ENCODE results near the gene NTRK2.
A peak's percentile ranks its signal among the peaks of the same experiment; 100 is the strongest.

NTRK2 gene

DNA sequence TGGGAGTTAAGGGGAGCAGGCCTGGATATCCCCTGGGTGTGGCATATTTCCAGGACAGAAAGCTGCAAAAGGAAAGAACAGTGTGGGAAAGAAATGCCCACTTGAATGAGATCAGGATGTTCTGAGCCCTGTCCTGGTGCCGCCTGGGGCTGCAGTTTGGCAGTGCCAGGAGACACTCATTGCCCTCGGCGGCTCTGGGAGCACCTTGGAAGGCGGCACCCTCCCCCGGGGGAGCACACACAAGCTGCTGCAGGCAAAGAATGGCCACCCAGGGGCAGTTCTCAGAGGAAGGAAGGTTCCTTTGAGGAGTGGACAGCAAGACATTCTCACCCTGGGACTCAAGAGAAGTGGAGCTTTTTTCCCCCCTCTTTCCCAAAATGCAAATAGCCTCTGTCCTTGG is 305.3 kb downstream of the NTRK2 start:
- H3K27ac ChIP-seq: no peak overlapping the region
- TF ChIP-seq, protein P1, sequence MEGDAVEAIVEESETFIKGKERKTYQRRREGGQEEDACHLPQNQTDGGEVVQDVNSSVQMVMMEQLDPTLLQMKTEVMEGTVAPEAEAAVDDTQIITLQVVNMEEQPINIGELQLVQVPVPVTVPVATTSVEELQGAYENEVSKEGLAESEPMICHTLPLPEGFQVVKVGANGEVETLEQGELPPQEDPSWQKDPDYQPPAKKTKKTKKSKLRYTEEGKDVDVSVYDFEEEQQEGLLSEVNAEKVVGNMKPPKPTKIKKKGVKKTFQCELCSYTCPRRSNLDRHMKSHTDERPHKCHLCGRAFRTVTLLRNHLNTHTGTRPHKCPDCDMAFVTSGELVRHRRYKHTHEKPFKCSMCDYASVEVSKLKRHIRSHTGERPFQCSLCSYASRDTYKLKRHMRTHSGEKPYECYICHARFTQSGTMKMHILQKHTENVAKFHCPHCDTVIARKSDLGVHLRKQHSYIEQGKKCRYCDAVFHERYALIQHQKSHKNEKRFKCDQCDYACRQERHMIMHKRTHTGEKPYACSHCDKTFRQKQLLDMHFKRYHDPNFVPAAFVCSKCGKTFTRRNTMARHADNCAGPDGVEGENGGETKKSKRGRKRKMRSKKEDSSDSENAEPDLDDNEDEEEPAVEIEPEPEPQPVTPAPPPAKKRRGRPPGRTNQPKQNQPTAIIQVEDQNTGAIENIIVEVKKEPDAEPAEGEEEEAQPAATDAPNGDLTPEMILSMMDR (conservative IDR thresholded peaks at IDR 0.05): no peak

DNA sequence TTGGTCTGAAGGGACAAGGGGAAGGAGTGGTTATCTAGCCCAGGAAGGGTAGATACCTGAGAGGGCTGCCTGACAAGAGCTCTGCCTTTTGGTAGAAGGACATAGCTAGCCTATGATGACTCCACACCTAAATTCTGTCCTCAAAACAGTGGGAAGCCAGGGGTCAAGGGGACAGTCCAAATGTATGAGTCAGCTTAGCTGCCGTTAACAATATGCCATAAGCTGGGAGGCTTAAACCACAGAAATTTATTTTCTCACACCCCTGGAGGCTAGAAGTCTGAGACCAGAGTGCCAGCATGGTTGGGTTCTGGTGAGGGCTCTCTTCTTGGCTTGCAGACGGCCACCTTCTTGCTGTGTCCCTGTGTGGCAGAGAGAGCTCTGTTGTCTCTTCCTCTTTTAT is 306.4 kb downstream of the NTRK2 start:
- TF ChIP-seq, protein P1 (conservative IDR thresholded peaks at IDR 0.05): no peak
- no peak overlapping the region for H3K27ac ChIP-seq

DNA sequence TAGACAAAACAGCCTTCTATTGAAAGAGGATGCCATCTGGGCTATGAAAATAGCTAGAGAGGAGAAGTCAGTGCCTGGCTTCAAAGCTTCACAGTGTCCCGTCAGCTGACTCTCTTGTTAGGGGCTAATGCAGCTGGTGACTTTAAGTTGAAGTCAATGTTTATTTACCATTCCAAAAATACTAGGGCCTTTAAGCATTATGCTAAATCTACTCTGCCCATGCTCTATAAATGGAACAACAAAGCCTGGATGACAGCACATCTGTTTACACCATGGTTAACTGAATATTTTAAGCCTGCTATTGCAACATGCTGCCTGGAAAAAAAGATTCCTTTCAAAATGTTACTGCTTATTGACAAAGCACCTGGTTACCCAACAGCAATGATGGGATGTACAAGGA is 309.1 kb downstream of the NTRK2 start:
- TF ChIP-seq, protein P1 (conservative IDR thresholded peaks at IDR 0.05): no peak
- H3K27ac ChIP-seq: no peak overlapping the region

DNA sequence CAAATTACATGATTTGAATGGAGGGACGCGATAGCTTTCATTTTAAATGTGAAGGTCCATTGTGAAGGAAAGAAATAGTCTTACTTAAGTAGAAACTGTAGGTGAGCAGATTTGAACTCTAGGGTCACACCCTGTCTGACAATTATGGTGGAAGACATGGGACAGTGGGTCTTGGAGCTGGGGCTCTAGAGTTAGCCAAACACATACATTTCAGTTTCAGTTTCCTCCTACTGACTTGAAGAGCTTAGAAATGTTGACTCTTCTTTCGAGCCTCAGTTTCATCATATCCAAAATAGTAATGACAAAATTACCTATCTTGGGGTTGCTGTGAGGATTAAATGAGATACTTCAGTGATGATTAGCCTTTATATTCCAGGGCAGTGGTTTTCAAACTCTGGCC is 314.2 kb downstream of the NTRK2 start:
- H3K27ac ChIP-seq: peak overlapping the region; percentile 30; the same call in 1 of the 2 replicates
- TF ChIP-seq, protein P1 (conservative IDR thresholded peaks at IDR 0.05): no peak

DNA sequence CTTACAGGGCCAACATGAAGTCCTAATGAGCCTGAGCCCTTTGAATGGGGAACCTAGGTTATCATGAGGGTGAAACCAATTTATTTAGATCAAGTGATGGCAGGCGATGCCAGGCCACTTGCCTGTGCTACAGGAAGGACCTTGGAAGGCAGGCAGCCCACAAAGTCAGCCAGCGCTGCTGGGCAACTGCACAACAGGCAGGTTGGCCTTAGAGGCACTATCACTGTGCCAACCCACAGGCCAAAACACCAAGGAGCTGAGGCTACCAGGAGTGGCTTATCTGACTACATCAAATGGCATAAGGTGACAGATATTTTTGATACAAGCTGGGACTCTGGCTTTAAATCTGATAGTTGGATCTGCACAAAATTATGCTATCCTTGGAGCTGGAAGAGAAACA is 319.1 kb downstream of the NTRK2 start:
- TF ChIP-seq, protein P1 (conservative IDR thresholded peaks at IDR 0.05): no peak
- no peak overlapping the region for H3K27ac ChIP-seq

DNA sequence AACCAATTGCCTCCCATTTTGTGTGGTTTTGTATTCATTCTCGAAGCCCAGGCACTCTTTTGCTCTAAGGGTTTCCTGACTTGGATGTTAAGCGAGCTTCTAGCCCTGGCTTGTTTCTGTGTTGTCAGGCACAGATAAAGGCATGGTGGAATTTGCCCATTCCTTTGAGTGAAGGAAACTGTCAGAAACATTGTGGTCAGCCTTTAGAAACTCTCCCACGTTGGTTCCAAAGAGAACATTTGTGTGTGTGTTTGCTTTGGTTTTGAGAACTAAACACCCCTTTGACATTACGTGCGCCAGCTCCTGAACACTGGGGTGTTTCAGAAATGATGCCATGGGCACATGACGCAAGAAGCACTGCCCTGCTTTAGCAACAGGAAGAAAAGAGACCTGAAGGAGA is 320.9 kb downstream of the NTRK2 start:
- TF ChIP-seq, protein P1 (conservative IDR thresholded peaks at IDR 0.05): no peak
- H3K27ac ChIP-seq: no peak overlapping the region

DNA sequence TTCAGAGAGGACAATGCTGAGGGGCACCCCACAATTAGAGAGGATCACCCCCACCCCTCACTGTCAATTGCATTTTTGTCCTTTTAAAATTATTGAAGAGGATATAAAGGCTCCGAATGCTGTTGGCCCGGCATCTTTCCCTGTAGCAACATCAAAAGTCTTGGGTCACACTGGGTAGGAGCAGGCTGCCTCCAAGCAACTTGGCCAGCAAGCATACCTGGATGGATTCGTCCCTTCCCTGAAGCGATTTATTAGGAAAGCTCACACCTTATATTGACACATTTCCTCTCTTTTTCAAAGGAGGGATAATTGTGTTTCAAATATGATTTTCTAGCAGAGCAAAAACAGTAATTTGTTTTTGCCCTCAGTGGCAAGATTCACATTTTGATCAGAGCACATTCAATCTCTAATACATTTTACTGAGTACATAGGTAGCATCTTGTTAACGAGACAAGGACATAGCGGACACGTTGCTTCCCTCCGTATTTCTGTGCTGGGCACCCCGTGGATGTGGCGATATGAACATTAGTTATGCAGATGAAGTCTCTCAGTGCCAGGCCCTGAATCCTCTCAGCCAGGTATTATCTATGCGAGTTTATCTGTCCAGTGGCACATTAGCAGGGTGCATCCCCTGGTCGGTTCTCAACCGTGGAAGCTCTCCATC is 321.5 kb downstream of the NTRK2 start:
- H3K27ac ChIP-seq: no peak overlapping the region
- TF ChIP-seq, protein P1 (conservative IDR thresholded peaks at IDR 0.05): no peak
